GM18519 (cell line): ENCODE data around the gene DTYMK.

ENCODE experiments used
- ATAC-seq: cut with Tn5 transposase; IDR thresholded peaks from one replicate; pipeline ENCODE4 v1.9.1; 2021; ENCODE audit warnings: mild to moderate bottlenecking, moderate library complexity; ENCODE audit not compliant: unreplicated experiment, low FRiP score

DTYMK gene

GRCh38 chr2:241708879-241709278 is 22.3 kb upstream of the DTYMK start:
- no peak for ATAC-seq

- no peak for ATAC-seq
Measured at GRCh38 chr2:241706537-241706936, 19.9 kb upstream of the DTYMK start.

- no peak for ATAC-seq
Measured at GRCh38 chr2:241703032-241703604, 16.5 kb upstream of the DTYMK start.

GRCh38 chr2:241702155-241703031 is 15.8 kb upstream of the DTYMK start:
- ATAC-seq: peak; percentile 43

GRCh38 chr2:241701399-241702154 is 15.0 kb upstream of the DTYMK start, which contains the start of gene ING5:
ING5 (plus strand) TSS chr2:241702039; CDS start chr2:241702066, 27 bp downstream.
- peak; percentile 39 for ATAC-seq

GRCh38 chr2:241701149-241701398 is 14.5 kb upstream of the DTYMK start:
- ATAC-seq: no peak

GRCh38 chr2:241695651-241696050 is 9.0 kb upstream of the DTYMK start:
- ATAC-seq: no peak

- ATAC-seq: no peak
Measured at GRCh38 chr2:241692448-241692847, 5.8 kb upstream of the DTYMK start.

- ATAC-seq: no peak
Measured at GRCh38 chr2:241690202-241690717, 3.6 kb upstream of the DTYMK start.

GRCh38 chr2:241689306-241689705 is 2.7 kb upstream of the DTYMK start:
- ATAC-seq: no peak

- ATAC-seq: no peak
Measured at GRCh38 chr2:241686324-241686649, 328 bp downstream of the DTYMK start.

GRCh38 chr2:241680827-241681599 is 5.6 kb downstream of the DTYMK start:
- no peak for ATAC-seq

GRCh38 chr2:241680044-241680443 is 6.6 kb downstream of the DTYMK start:
- no peak for ATAC-seq

GRCh38 chr2:241678784-241679540 is 7.7 kb downstream of the DTYMK start:
- no peak for ATAC-seq

- no peak for ATAC-seq
Measured at GRCh38 chr2:241678307-241678706, 8.3 kb downstream of the DTYMK start.

- ATAC-seq: no peak
Measured at GRCh38 chr2:241677392-241677791, 9.2 kb downstream of the DTYMK start.

GRCh38 chr2:241676665-241677064 is 9.9 kb downstream of the DTYMK start:
- ATAC-seq: no peak

GRCh38 chr2:241675885-241676284 is 10.7 kb downstream of the DTYMK start:
- ATAC-seq: no peak

- no peak for ATAC-seq
Measured at GRCh38 chr2:241673797-241674725, 12.6 kb downstream of the DTYMK start.
